Mammary epithelial cell (primary cell): Measurements from ENCODE around the gene RSRC2.

Experiments
- CTCF ChIP-seq, 2 donors: IDR thresholded peaks in 1 of 2; conservative IDR thresholded peaks in 1 of 2; 2 replicates each; pipeline ENCODE4 v1.5.1; 2011 to 2012; ENCODE audit warnings: inconsistent platforms in 2 of 2, low read length in 2 of 2, mild to moderate bottlenecking in 2 of 2, control low read depth in 1 of 2, low read depth in 1 of 2; ENCODE audit not compliant: insufficient read depth in 1 of 2; ENCODE audit errors: extremely low read depth in 1 of 2
- EZH2 ChIP-seq: IDR thresholded peaks from 2 replicates; pipeline ENCODE4 v1.6.1; 2012; ENCODE audit warnings: low read length, inconsistent platforms, borderline replicate concordance

- TF ChIP-seq CTCF (conservative IDR thresholded peaks at IDR 0.05 in 1 of 2, IDR thresholded peaks at IDR 0.05 in 1 of 2; ENCODE audit: extremely low read depth in 1 of 2, insufficient read depth in 1 of 2, low read depth in 1 of 2, low read length in 2 of 2) (no peak), EZH2 (no peak)
Measured at GRCh38 chr12:122537021-122537420, 10.3 kb upstream of the RSRC2 start.
